Measurements from ENCODE around the gene PCDHGA9. TPM values are rescaled to one million over a fixed set of nuclear protein-coding genes. Genes with fewer than 3 reads are reported as not detected.

PCDHGA9 gene
- total and polyA plus RNA-seq, 2 of the 8 experiments (the other 6 are each of a cell fraction or from before 2014, with no cell fraction given): 0.79 to 1.1 TPM

- TF ChIP-seq CHD7 (IDR thresholded peaks at IDR 0.05; ENCODE audit: insufficient replicate concordance, low read length) (no peak), POLR2A (IDR thresholded peaks at IDR 0.05; ENCODE audit: control extremely low read depth in 1 of 2, low read depth in 2 of 2, low read length in 2 of 2) (no peak), NRF1 (IDR thresholded peaks at IDR 0.05; ENCODE audit: low read depth, low read length) (no peak), HDAC2 (IDR thresholded peaks at IDR 0.05; ENCODE audit: borderline replicate concordance in 1 of 2, low read depth in 2 of 2, low read length in 2 of 2) (no peak), BCL11A (IDR thresholded peaks at IDR 0.05; ENCODE audit: low read depth in 2 of 2, low read length in 2 of 2) (no peak), SP2 (IDR thresholded peaks at IDR 0.05; ENCODE audit: low read length) (no peak), EGR1 (IDR thresholded peaks at IDR 0.05; ENCODE audit: borderline replicate concordance, low read depth, low read length) (no peak), CTCF (IDR thresholded peaks at IDR 0.05; ENCODE audit: control extremely low read depth in 1 of 3, insufficient read depth in 1 of 3, low read depth in 1 of 3, low read length in 3 of 3) (no peak)
Observed at GRCh38 chr5:141421489-141421855, 18.9 kb downstream of the PCDHGA9 start (continued).

Measured in H1 (cell line).